ENCODE data around the gene RAPGEF3. TPM values are rescaled to one million over a fixed set of nuclear protein-coding genes. Genes with fewer than 3 reads are reported as not detected.

Gene RAPGEF3
- total and polyA plus RNA-seq, 2 of the 8 experiments (the other 6 are each of a cell fraction or from before 2014, with no cell fraction given): 5.0 to 9.4 TPM

GRCh38 chr12:47777741-47778558 is 19.3 kb upstream of the RAPGEF3 start (continued):
- TF ChIP-seq E2F6 (IDR thresholded peaks at IDR 0.05): no peak
- TF ChIP-seq CHD2 (IDR thresholded peaks at IDR 0.05; ENCODE audit: low read length): no peak

All from H1 (cell line).